Esophagus squamous epithelium (tissue), 5 donors: Measurements from ENCODE around the gene ZNF280A. TPM values are rescaled to one million over a fixed set of nuclear protein-coding genes. Genes with fewer than 3 reads are reported as not detected.

Experiments
- DNase-seq: peaks from one replicate; lab custom pipeline; 2025; lab: John Stamatoyannopoulos, UW
- H3K27ac ChIP-seq, 4 donors: fragments of 200-600 bp; sonication (generic); one replicate each; pipeline ENCODE4 v1.5.1; 2016 to 2019; ENCODE audit warnings: mild to moderate bottlenecking in 1 of 4
- H3K27me3 ChIP-seq, 4 donors: fragments of 200-600 bp; sonication (generic); 1 replicate in 3 of 4; 2 replicates in 1 of 4; pipeline versions ENCODE4 v1.5.1 to v1.6.0; 2017 to 2021; ENCODE audit warnings: antibody characterized with exemption in 1 of 4
- H3K36me3 ChIP-seq, 3 donors: fragments of 200-600 bp; sonication (generic); one replicate each; pipeline ENCODE4 v1.5.1; 2016 to 2019
- H3K4me1 ChIP-seq, 3 donors: fragments of 200-600 bp; sonication (generic); one replicate each; pipeline ENCODE4 v1.5.1; 2017 to 2019
- H3K4me3 ChIP-seq, 4 donors: fragments of 200-600 bp; sonication (generic); 1 replicate in 3 of 4; 2 replicates in 1 of 4; pipeline ENCODE4 v1.5.1; 2016 to 2019; ENCODE audit warnings: mild to moderate bottlenecking in 2 of 4, moderate library complexity in 1 of 4
- H3K9me3 ChIP-seq, 3 donors: fragments of 200-600 bp; sonication (generic); one replicate each; pipeline ENCODE4 v1.5.1; 2016 to 2019
- POLR2A ChIP-seq, 4 donors: fragments of 450-650 bp; IDR thresholded peaks; one replicate each; pipeline ENCODE4 v1.6.1; 2017; ENCODE audit warnings: antibody characterized with exemption in 4 of 4, mild to moderate bottlenecking in 4 of 4, moderate library complexity in 3 of 4
- WGBS, 2 donors: methylation state at CpG; one replicate each; pipeline ENCODE4 v1.1.5; 2018; 5-methylcytosine and 5-hydroxymethylcytosine counted together
- intact Hi-C: fragments of 100-400 bp; cut with DNase I; formaldehyde crosslinking; loops from one replicate; pipeline ENCODE4 v1.15.0; 2022
- total RNA-seq, 4 donors: library from RNA; depleted of rRNA; stranded (reverse); fragments of >200 nt; gene quantifications; one replicate each; pipeline ENCODE4 v1.1.0, GENCODE V29; 2016
- TF ChIP-seq, protein P1 (sequence below), 6 experiments: fragments of 450-650 bp in 4 of 6; fragments of 200-600 bp in 2 of 6; sonication (generic) in 2 of 6; IDR thresholded peaks; one replicate each; pipeline ENCODE4 v1.5.1; 2016 to 2019; ENCODE audit warnings: antibody characterized with exemption in 6 of 6, mild to moderate bottlenecking in 4 of 6, moderate library complexity in 4 of 6
- donor health status: DM: yes; HTN: yes; CAD: no.

ZNF280A gene
- total RNA-seq, 4 donors from 2014 or later, result not detected

- Histone ChIP-seq H3K27me3 (peaks cover 0 to 3% (median 0%) of the 10 kb centered on the region in 4 donors), H3K9me3 (no peaks in the 10 kb centered on the region), H3K4me3 (no peak overlapping the region), H3K36me3 (no peaks in the 10 kb centered on the region), H3K4me1 (no peaks in the 10 kb centered on the region), H3K27ac (no peak overlapping the region)
- no peak for DNase-seq
- intact Hi-C loops, result no loop called here
- TF ChIP-seq, protein P1, sequence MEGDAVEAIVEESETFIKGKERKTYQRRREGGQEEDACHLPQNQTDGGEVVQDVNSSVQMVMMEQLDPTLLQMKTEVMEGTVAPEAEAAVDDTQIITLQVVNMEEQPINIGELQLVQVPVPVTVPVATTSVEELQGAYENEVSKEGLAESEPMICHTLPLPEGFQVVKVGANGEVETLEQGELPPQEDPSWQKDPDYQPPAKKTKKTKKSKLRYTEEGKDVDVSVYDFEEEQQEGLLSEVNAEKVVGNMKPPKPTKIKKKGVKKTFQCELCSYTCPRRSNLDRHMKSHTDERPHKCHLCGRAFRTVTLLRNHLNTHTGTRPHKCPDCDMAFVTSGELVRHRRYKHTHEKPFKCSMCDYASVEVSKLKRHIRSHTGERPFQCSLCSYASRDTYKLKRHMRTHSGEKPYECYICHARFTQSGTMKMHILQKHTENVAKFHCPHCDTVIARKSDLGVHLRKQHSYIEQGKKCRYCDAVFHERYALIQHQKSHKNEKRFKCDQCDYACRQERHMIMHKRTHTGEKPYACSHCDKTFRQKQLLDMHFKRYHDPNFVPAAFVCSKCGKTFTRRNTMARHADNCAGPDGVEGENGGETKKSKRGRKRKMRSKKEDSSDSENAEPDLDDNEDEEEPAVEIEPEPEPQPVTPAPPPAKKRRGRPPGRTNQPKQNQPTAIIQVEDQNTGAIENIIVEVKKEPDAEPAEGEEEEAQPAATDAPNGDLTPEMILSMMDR (IDR thresholded peaks at IDR 0.05), result no peak
- no peak for TF ChIP-seq POLR2A (IDR thresholded peaks at IDR 0.05)
- 77 to 88% methylated on average over 4 of the region's 4 CpGs for WGBS, 2 donors
Measured at GRCh38 chr22:22554587-22555284, 34.7 kb upstream of the ZNF280A start.

GRCh38 chr22:22553735-22554586, 33.9 kb upstream of the ZNF280A start:
- Histone ChIP-seq H3K9me3 (no peaks in the 10 kb centered on the region), H3K36me3 (no peaks in the 10 kb centered on the region), H3K4me3 (no peak overlapping the region), H3K27me3 (peaks cover 0 to 6% (median 0%) of the 10 kb centered on the region in 4 donors), H3K27ac (no peak overlapping the region), H3K4me1 (no peaks in the 10 kb centered on the region)
- intact Hi-C loops, result no loop called here
- TF ChIP-seq, protein P1 (IDR thresholded peaks at IDR 0.05), result no peak
- TF ChIP-seq POLR2A (IDR thresholded peaks at IDR 0.05), result no peak
- WGBS, 2 donors, result 48 to 53% methylated on average over 8 of the region's 8 CpGs
- DNase-seq, result no peak

GRCh38 chr22:22553141-22553540, 33.1 kb upstream of the ZNF280A start:
- Histone ChIP-seq H3K9me3 (no peaks in the 10 kb centered on the region), H3K4me1 (no peaks in the 10 kb centered on the region), H3K4me3 (no peak overlapping the region), H3K27ac (no peak overlapping the region), H3K36me3 (no peaks in the 10 kb centered on the region), H3K27me3 (peaks cover 0 to 6% (median 0%) of the 10 kb centered on the region in 4 donors)
- DNase-seq, result no peak
- TF ChIP-seq, protein P1 (IDR thresholded peaks at IDR 0.05), result no peak
- TF ChIP-seq POLR2A (IDR thresholded peaks at IDR 0.05), result no peak
- intact Hi-C loops, result no loop called here
- 89 to 93% methylated on average over 1 of the region's 1 CpG for WGBS, 2 donors

DNA sequence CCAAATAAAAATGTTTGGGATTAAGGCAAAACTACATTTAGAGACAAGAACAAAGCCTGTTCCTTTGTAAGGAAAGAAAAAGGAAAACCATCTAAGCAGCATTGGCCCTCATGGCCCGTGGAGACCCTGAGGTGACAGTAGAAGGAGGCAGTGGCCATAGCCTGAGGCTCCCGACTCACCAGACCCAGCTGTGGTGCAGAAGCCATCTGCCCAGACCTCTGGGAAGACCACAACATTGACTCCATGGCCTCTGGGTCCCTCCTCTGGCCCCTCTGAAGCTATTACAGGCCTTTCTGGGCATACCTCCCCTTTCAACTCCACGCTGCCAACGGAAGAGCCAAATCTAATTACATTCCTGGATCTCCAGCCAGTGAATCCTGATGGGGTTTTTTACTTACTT, 32.6 kb upstream of the ZNF280A start:
- Histone ChIP-seq H3K36me3 (no peaks in the 10 kb centered on the region), H3K27me3 (peaks cover 0 to 6% (median 0%) of the 10 kb centered on the region in 4 donors), H3K4me3 (no peak overlapping the region), H3K4me1 (no peaks in the 10 kb centered on the region), H3K9me3 (no peaks in the 10 kb centered on the region), H3K27ac (no peak overlapping the region)
- no peak for DNase-seq
- TF ChIP-seq, protein P1 (IDR thresholded peaks at IDR 0.05), result no peak
- TF ChIP-seq POLR2A (IDR thresholded peaks at IDR 0.05), result no peak
- 59 to 66% methylated on average over 4 of the region's 4 CpGs for WGBS, 2 donors
- intact Hi-C loops, result no loop called here
